Ovary (tissue), 9 donors: ENCODE measurements around the gene SPATA16. TPM values are rescaled to one million over a fixed set of nuclear protein-coding genes. Genes with fewer than 3 reads are reported as not detected.

ENCODE experiments used
- DNase-seq, 5 donors: peaks; one replicate each; pipeline ENCODE4 v3.0.0-alpha.2; 2019 to 2020
- H3K27ac ChIP-seq, 2 donors: fragments of 200-600 bp; one replicate each; pipeline versions ENCODE4 v1.5.1 to v1.8.0; 2019 to 2022
- H3K27me3 ChIP-seq: fragments of 200-600 bp; one replicate; pipeline ENCODE4 v1.8.0; 2022
- H3K36me3 ChIP-seq: fragments of 200-600 bp; sonication (generic); one replicate; pipeline ENCODE4 v1.5.1; 2019
- H3K4me1 ChIP-seq: one replicate; pipeline ENCODE4 v1.8.1; 2013; ENCODE audit warnings: mild to moderate bottlenecking, moderate library complexity; ENCODE audit not compliant: insufficient read depth
- H3K4me3 ChIP-seq: fragments of 200-600 bp; sonication (generic); one replicate; pipeline ENCODE4 v1.5.1; 2017
- H3K9me3 ChIP-seq, 2 donors: fragments of 200-600 bp in 1 of 2; sonication (generic) in 1 of 2; one replicate each; pipeline versions ENCODE4 v1.5.1 to v1.8.1; 2013 to 2019; ENCODE audit warnings: mild to moderate bottlenecking in 1 of 2, moderate library complexity in 1 of 2
- CTCF ChIP-seq, 3 donors: fragments of 450-650 bp in 2 of 3; fragments of 200-600 bp in 1 of 3; IDR thresholded peaks; one replicate each; pipeline versions ENCODE4 v1.5.1 to v1.8.0; 2016 to 2022; ENCODE audit warnings: antibody characterized with exemption in 3 of 3, mild to moderate bottlenecking in 1 of 3
- EP300 ChIP-seq: sonication (generic); formaldehyde crosslinking; IDR thresholded peaks from one replicate; pipeline ENCODE4 v1.6.1; 2017; ENCODE audit warnings: antibody characterized with exemption
- POLR2A ChIP-seq: fragments of 450-650 bp; IDR thresholded peaks from one replicate; pipeline ENCODE4 v1.6.1; 2017; ENCODE audit warnings: antibody characterized with exemption, mild to moderate bottlenecking, moderate library complexity
- WGBS, 3 donors: extraction: QIAGEN DNeasy Blood & Tissue Kit in 1 of 3; methylation state at CpG; one replicate each; pipeline versions ENCODE4 v1.1.5 to v1.1.7; 2013 to 2017; 5-methylcytosine and 5-hydroxymethylcytosine counted together
- intact Hi-C, 4 donors: fragments of 100-400 bp; cut with DNase I; formaldehyde crosslinking; loops; one replicate each; pipeline versions ENCODE4 v1.11.0 to v1.15.1; 2022 to 2023
- polyA plus RNA-seq, 2 donors: library from polyadenylated mRNA; stranded (reverse); fragments of 200-250 nt in 1 of 2; fragments of 350-450 nt in 1 of 2; fragmentation: Illumina TruSeq in 1 of 2; extraction: RNeasy Lipid Tissue Mini Kit (QIAGEN cat#74804) in 1 of 2; gene quantifications; one replicate each; pipeline ENCODE4 v1.2.3, GENCODE V29; 2013 to 2014
- total RNA-seq, 7 donors: library from RNA; depleted of rRNA in 2 of 7; stranded (reverse); fragments of >200 nt in 2 of 7; fragmentation: NEBNext Ultra II Directional in 3 of 7; extraction: Animal tissue kit (Norgen Biotek cat#: 25700) in 3 of 7; gene quantifications; one replicate each; pipeline versions ENCODE4 v1.1.0 to v1.2.4, GENCODE V29; 2016 to 2023
- donor health status: DM: no; HTN: no; CAD: no; lungs with moderate emphysema.
- donor health status: DM: no; HTN: no; CAD: no.
- donor health status: Bipolar disorder and iron deficiency.
- donor health status: DM: yes; HTN: yes; CAD: no.
- donor health status: DM: no; HTN: no; CAD: no.
- donor health status: DM: yes; HTN: yes; CAD: no.

SPATA16 gene
- total and polyA plus RNA-seq, 9 donors = not detected

GRCh38 chr3:173043757-173044156 lies 97.3 kb downstream of the SPATA16 start:
- intact Hi-C loops = loop anchor here in 1 of 4 donors (2.0 kb wide), 1 partner anchor 55 kb away; no protein-coding TSS in a partner anchor
- H3K4me1 ChIP-seq = no peaks in the 10 kb centered on the region
- H3K27me3 ChIP-seq = no peaks in the 10 kb centered on the region
- TF ChIP-seq EP300 (no peak), CTCF (IDR thresholded peaks at IDR 0.05) (no peak), POLR2A (no peak)
- WGBS, 3 donors = 95 to 96% (median 95%) methylated on average over 5 of the region's 5 CpGs
- no peaks in the 10 kb centered on the region for H3K9me3 ChIP-seq
- H3K4me3 ChIP-seq = no peak overlapping the region
- H3K36me3 ChIP-seq = no peaks in the 10 kb centered on the region
- H3K27ac ChIP-seq = no peak overlapping the region
- DNase-seq = no peak

- no peak for DNase-seq
- H3K36me3 ChIP-seq = no peaks in the 10 kb centered on the region
- H3K4me1 ChIP-seq = no peaks in the 10 kb centered on the region
- intact Hi-C loops = no loop called here
- TF ChIP-seq CTCF (IDR thresholded peaks at IDR 0.05) (no peak), EP300 (no peak), POLR2A (no peak)
- 78 to 83% (median 80%) methylated on average over 3 of the region's 3 CpGs for WGBS, 3 donors
- no peaks in the 10 kb centered on the region for H3K9me3 ChIP-seq
- no peak overlapping the region for H3K4me3 ChIP-seq
- no peak overlapping the region for H3K27ac ChIP-seq
- no peaks in the 10 kb centered on the region for H3K27me3 ChIP-seq
These were observed 102.6 kb downstream of the SPATA16 start for GRCh38 chr3:173038484-173038871.

- no peaks in the 10 kb centered on the region for H3K4me1 ChIP-seq
- no peaks in the 10 kb centered on the region for H3K9me3 ChIP-seq
- intact Hi-C loops = no loop called here
- WGBS, 3 donors = 83% methylated on average over 2 of the region's 2 CpGs
- no peak overlapping the region for H3K27ac ChIP-seq
- DNase-seq = no peak
- H3K27me3 ChIP-seq = no peaks in the 10 kb centered on the region
- TF ChIP-seq EP300 (no peak), CTCF (IDR thresholded peaks at IDR 0.05) (no peak), POLR2A (no peak)
- no peak overlapping the region for H3K4me3 ChIP-seq
- H3K36me3 ChIP-seq = no peaks in the 10 kb centered on the region
These were observed 103.1 kb downstream of the SPATA16 start for GRCh38 chr3:173037840-173038483.

GRCh38 chr3:173030273-173030672 lies 110.8 kb downstream of the SPATA16 start:
- H3K27ac ChIP-seq = no peak overlapping the region
- no peak for DNase-seq
- H3K4me1 ChIP-seq = no peaks in the 10 kb centered on the region
- no peaks in the 10 kb centered on the region for H3K36me3 ChIP-seq
- no peaks in the 10 kb centered on the region for H3K27me3 ChIP-seq
- intact Hi-C loops = no loop called here
- TF ChIP-seq CTCF (IDR thresholded peaks at IDR 0.05) = no peak
- no peak for TF ChIP-seq POLR2A
- TF ChIP-seq EP300 = no peak
- H3K4me3 ChIP-seq = no peak overlapping the region
- no peaks in the 10 kb centered on the region for H3K9me3 ChIP-seq
